Breast epithelium (tissue), 3 donors: ENCODE measurements around the gene ZNF383.
"Not testable (repeated sequence)": the region's sequence is repeated elsewhere in the genome, so short reads cannot be mapped to it uniquely, and the experiment has no call there.

Source experiments
- POLR2A ChIP-seq: fragments of 450-650 bp; IDR thresholded peaks from one replicate; pipeline ENCODE4 v1.6.1; 2016; ENCODE audit warnings: antibody characterized with exemption, mild to moderate bottlenecking, moderate library complexity
- POLR2AphosphoS5 ChIP-seq, 3 donors: sonication (generic); formaldehyde crosslinking; IDR thresholded peaks; one replicate each; pipeline ENCODE4 v1.6.1; 2017; ENCODE audit warnings: antibody characterized with exemption in 3 of 3
- TF ChIP-seq, protein P1 (sequence below), 3 donors: fragments of 450-650 bp; IDR thresholded peaks; one replicate each; pipeline ENCODE4 v1.5.1; 2016 to 2017; ENCODE audit warnings: antibody characterized with exemption in 3 of 3, mild to moderate bottlenecking in 3 of 3, moderate library complexity in 3 of 3

DNA sequence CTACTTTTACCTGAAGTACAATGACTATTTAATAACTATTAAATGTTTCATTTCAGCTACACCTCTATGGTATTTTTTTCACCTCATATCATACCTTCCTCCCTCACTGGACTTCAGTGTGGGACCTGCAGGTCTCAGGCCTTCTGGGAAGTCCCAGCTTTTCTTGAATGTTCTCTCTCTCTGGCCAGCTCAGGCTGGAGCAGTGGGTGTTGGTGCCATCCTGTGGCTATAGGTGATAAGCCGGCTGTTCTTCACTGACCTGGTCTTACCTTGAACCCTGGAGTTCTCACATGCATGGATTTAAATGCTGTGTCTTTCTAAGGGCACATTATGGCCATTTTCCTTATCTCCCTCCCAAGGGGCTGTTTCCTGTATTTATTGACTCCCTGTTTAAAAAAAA, 45.0 kb downstream of the ZNF383 start:
- not testable (repeated sequence) for TF ChIP-seq POLR2AphosphoS5 (IDR thresholded peaks at IDR 0.05); POLR2A
- TF ChIP-seq, protein P1, sequence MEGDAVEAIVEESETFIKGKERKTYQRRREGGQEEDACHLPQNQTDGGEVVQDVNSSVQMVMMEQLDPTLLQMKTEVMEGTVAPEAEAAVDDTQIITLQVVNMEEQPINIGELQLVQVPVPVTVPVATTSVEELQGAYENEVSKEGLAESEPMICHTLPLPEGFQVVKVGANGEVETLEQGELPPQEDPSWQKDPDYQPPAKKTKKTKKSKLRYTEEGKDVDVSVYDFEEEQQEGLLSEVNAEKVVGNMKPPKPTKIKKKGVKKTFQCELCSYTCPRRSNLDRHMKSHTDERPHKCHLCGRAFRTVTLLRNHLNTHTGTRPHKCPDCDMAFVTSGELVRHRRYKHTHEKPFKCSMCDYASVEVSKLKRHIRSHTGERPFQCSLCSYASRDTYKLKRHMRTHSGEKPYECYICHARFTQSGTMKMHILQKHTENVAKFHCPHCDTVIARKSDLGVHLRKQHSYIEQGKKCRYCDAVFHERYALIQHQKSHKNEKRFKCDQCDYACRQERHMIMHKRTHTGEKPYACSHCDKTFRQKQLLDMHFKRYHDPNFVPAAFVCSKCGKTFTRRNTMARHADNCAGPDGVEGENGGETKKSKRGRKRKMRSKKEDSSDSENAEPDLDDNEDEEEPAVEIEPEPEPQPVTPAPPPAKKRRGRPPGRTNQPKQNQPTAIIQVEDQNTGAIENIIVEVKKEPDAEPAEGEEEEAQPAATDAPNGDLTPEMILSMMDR (IDR thresholded peaks at IDR 0.05) = not testable (repeated sequence)
